Cardiac muscle cell (in vitro differentiated cells and primary cell): ENCODE measurements around the gene STK10. TPM values are rescaled to one million over a fixed set of nuclear protein-coding genes. Genes with fewer than 3 reads are reported as not detected.

Experiments used
- DNase-seq, 2 donors: peaks; one replicate each; pipeline versions ENCODE4 v3.0.0 to v3.0.0-alpha.2; 2010 to 2017; ENCODE audit warnings: low read depth in 1 of 2, low spot score in 1 of 2
- H3K27ac ChIP-seq: fragments of 200-600 bp; sonication (generic); 2 replicates; pipeline ENCODE4 v1.5.1; 2016
- H3K27me3 ChIP-seq: fragments of 200-600 bp; sonication (generic); 2 replicates; pipeline ENCODE4 v1.6.0; 2016; ENCODE audit warnings: control low read depth
- H3K36me3 ChIP-seq: fragments of 200-600 bp; sonication (generic); 2 replicates; pipeline ENCODE4 v1.5.1; 2016; ENCODE audit warnings: control low read depth
- H3K4me1 ChIP-seq: fragments of 200-600 bp; sonication (generic); 2 replicates; pipeline ENCODE4 v1.8.1; 2017; ENCODE audit warnings: low read depth, mild to moderate bottlenecking, mixed run types
- H3K4me3 ChIP-seq: fragments of 200-600 bp; sonication (generic); 2 replicates; pipeline ENCODE4 v1.5.1; 2016; ENCODE audit warnings: mild to moderate bottlenecking
- H3K9me3 ChIP-seq: fragments of 200-600 bp; sonication (generic); 2 replicates; pipeline ENCODE4 v1.5.1; 2017; ENCODE audit warnings: low read depth, mild to moderate bottlenecking, control low read depth
- polyA plus RNA-seq: library from polyadenylated mRNA; unstranded; fragments of >200 nt; fragmentation: Nextera tagmentation; extraction: Ambion mirVana; gene quantifications from 2 replicates; pipeline ENCODE4 v1.2.1, GENCODE V29; 2016
- total RNA-seq: library from RNA; depleted of rRNA; stranded (reverse); fragments of >200 nt; gene quantifications from 2 replicates; pipeline ENCODE4 v1.2.3, GENCODE V29; 2016
- TF ChIP-seq, protein P1 (sequence below): IDR thresholded peaks from 2 replicates; pipeline ENCODE4 v1.5.1; 2012; ENCODE audit warnings: low read depth, mild to moderate bottlenecking, low read length

STK10 gene
- total and polyA plus RNA-seq, 2 experiments from 2014 or later: 10.8 to 16.4 TPM

DNA sequence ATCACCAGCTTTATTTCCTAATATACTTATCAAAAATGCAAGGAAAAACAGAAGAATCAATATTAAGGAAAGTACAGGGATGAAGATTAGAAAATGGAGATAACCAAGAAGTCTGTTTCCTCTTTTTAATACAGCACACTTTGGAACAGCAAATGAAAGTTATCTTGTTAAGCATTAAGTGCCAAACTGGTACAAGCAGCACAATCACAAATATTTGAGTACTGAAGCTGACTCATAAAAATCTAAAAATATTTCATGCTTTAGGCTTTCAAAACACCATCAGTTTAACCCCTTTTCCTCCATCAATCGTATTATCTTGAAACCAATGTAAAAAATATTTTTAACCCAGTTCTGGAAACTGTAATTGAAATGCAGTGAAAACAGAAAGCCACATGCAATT is 184.3 kb downstream of the STK10 start:
- H3K27me3 ChIP-seq: no peaks in the 10 kb centered on the region
- DNase-seq: peak in 1 of 2 donors; percentile 40
- peak overlapping the region; percentile 2 for H3K4me3 ChIP-seq
- peak overlapping the region; percentile 96 for H3K27ac ChIP-seq
- H3K9me3 ChIP-seq: no peaks in the 10 kb centered on the region
- H3K4me1 ChIP-seq: peaks cover 48% of the 10 kb centered on the region
- TF ChIP-seq, protein P1, sequence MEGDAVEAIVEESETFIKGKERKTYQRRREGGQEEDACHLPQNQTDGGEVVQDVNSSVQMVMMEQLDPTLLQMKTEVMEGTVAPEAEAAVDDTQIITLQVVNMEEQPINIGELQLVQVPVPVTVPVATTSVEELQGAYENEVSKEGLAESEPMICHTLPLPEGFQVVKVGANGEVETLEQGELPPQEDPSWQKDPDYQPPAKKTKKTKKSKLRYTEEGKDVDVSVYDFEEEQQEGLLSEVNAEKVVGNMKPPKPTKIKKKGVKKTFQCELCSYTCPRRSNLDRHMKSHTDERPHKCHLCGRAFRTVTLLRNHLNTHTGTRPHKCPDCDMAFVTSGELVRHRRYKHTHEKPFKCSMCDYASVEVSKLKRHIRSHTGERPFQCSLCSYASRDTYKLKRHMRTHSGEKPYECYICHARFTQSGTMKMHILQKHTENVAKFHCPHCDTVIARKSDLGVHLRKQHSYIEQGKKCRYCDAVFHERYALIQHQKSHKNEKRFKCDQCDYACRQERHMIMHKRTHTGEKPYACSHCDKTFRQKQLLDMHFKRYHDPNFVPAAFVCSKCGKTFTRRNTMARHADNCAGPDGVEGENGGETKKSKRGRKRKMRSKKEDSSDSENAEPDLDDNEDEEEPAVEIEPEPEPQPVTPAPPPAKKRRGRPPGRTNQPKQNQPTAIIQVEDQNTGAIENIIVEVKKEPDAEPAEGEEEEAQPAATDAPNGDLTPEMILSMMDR: no peak
- no peaks in the 10 kb centered on the region for H3K36me3 ChIP-seq

DNA sequence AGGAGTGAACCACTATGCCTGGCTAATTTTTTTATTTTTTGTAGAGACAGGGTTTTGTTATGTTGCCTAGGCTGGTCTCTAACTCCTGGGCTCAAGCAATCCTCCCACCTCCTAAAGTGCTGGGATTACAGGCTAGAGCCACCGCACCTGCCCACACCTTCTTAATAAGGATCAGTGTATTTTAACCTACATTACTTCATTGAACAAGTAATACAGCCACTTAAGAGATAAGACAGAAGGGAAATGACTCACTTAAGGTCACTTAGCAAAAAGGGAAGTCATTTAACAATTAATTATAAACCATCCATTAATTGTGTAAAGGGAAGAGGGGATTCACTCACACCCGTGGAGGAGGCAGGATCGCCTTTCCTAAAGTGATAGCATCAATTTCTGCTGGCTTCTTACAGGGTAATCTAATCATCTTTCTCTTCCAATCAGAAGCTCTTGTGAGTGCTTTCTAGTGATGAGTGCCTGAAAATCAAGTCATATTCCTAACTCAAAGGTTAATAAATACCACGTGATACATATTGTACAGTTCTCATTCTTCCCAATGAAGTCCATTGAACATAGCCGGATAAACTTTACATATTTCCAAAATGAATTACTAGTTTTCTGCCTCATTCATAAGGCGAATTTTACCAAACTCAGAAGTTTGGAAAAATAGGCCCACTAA is 185.0 kb downstream of the STK10 start:
- TF ChIP-seq, protein P1: no peak
- H3K4me1 ChIP-seq: peaks cover 42% of the 10 kb centered on the region
- no peaks in the 10 kb centered on the region for H3K9me3 ChIP-seq
- H3K27ac ChIP-seq: no peak overlapping the region
- no peak for DNase-seq
- no peaks in the 10 kb centered on the region for H3K27me3 ChIP-seq
- no peaks in the 10 kb centered on the region for H3K36me3 ChIP-seq
- peak overlapping the region; percentile 2 for H3K4me3 ChIP-seq

DNA sequence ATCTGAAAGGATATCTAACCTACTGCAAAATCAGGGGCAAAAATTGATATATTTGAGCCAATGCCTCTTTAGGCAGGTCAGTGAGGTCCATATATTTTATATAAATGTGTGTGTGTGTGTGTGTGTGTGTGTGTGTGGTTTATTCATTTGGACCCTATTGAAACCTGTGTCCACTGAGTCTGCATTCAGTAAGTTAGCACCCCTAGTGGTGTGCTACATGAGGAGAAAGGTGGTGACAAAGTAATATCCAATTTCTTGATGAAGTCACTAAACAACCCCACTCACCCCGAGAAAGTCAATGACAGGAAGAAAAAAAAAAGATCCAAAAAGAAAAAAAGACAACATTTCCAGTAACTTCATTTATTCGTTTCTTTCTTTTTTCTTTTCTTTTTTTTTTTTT is 185.7 kb downstream of the STK10 start:
- Histone ChIP-seq H3K9me3 (no peaks in the 10 kb centered on the region), H3K27ac (no peak overlapping the region), H3K36me3 (no peaks in the 10 kb centered on the region), H3K4me1 (peaks cover 42% of the 10 kb centered on the region), H3K4me3 (no peak overlapping the region), H3K27me3 (no peaks in the 10 kb centered on the region)
- TF ChIP-seq, protein P1: peak; percentile 49
- DNase-seq: peak; percentile 17 to 41

DNA sequence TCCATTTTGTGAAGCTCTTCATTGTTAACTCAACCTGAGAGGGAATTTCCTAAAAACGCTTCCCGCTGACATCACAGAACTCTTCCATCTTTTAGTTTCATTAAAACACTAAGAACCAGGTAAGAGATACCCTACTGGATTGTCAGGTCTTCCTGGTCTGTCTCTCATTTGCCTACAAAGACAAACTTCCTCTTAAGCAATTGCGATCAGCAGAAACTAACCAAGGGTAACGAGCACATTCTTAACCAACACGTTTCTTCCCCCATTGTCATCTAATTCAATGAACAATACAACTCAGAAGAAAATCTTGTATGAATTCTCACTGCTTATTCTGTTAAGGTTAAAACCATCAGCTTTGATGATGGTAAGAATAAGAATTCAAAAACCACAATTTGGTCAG is 188.1 kb downstream of the STK10 start:
- Histone ChIP-seq H3K4me3 (no peak overlapping the region), H3K4me1 (peaks cover 38% of the 10 kb centered on the region), H3K36me3 (no peaks in the 10 kb centered on the region), H3K9me3 (no peaks in the 10 kb centered on the region), H3K27me3 (no peaks in the 10 kb centered on the region), H3K27ac (no peak overlapping the region)
- DNase-seq: no peak
- TF ChIP-seq, protein P1: no peak

DNA sequence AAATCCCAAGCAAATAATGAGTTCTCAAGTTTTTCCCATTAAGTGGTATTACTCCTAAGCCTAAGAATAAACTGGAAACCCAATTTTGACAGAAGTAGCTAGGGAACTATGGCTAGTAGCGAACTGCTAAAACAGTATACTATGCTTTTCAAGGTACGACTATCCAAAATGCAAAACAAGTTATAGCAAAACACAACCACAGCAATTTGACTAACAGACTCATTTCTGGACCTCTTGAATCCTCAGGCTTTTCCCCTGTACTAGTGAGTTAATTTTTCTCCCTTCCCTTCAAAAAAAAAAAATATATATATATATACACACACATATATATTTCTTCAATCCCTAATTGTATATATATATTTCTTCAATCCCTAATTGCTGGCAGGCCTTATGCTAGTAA is 188.9 kb downstream of the STK10 start:
- Histone ChIP-seq H3K27ac (no peak overlapping the region), H3K4me3 (no peak overlapping the region), H3K4me1 (peaks cover 32% of the 10 kb centered on the region), H3K9me3 (no peaks in the 10 kb centered on the region), H3K27me3 (no peaks in the 10 kb centered on the region), H3K36me3 (no peaks in the 10 kb centered on the region)
- TF ChIP-seq, protein P1: no peak
- DNase-seq: no peak
